Measurements from ENCODE around the gene ATF7IP.
A peak's percentile ranks its signal among the peaks of the same experiment; 100 is the strongest.

Gene ATF7IP

GRCh38 chr12:14443531-14443930 lies 78.0 kb downstream of the ATF7IP start:
- no peak for DNase-seq
- H3K36me3 ChIP-seq = peaks cover 26% of the 10 kb centered on the region

GRCh38 chr12:14450479-14450878 lies 85.0 kb downstream of the ATF7IP start:
- H3K27ac ChIP-seq = no peak overlapping the region
- H3K36me3 ChIP-seq = peaks cover 23% of the 10 kb centered on the region
- H3K4me3 ChIP-seq (ENCODE audit: low read depth, low read length) = no peak overlapping the region
- H3K9me3 ChIP-seq (ENCODE audit: severe bottlenecking) = no peaks in the 10 kb centered on the region
- no peaks in the 10 kb centered on the region for H3K27me3 ChIP-seq (ENCODE audit: insufficient read depth, low read depth, severe bottlenecking)
- no peak for TF ChIP-seq CTCF (IDR thresholded peaks at IDR 0.05; ENCODE audit: low read depth, low read length)
- no peak for DNase-seq

More at GRCh38 chr12:14443531-14443930, 78.0 kb downstream of the ATF7IP start:
- Histone ChIP-seq H3K9me3 (ENCODE audit: severe bottlenecking) (no peaks in the 10 kb centered on the region), H3K4me3 (ENCODE audit: low read depth, low read length) (no peak overlapping the region), H3K27me3 (ENCODE audit: insufficient read depth, low read depth, severe bottlenecking) (no peaks in the 10 kb centered on the region), H3K27ac (no peak overlapping the region)
- no peak for TF ChIP-seq CTCF (IDR thresholded peaks at IDR 0.05; ENCODE audit: low read depth, low read length)

GRCh38 chr12:14452336-14452735 lies 86.9 kb downstream of the ATF7IP start:
- no peak for DNase-seq
- H3K27me3 ChIP-seq (ENCODE audit: insufficient read depth, low read depth, severe bottlenecking) = no peaks in the 10 kb centered on the region
- no peaks in the 10 kb centered on the region for H3K9me3 ChIP-seq (ENCODE audit: severe bottlenecking)
- H3K4me3 ChIP-seq (ENCODE audit: low read depth, low read length) = no peak overlapping the region
- TF ChIP-seq CTCF (IDR thresholded peaks at IDR 0.05; ENCODE audit: low read depth, low read length) = no peak
- H3K36me3 ChIP-seq = peaks cover 20% of the 10 kb centered on the region
- H3K27ac ChIP-seq = no peak overlapping the region

GRCh38 chr12:14452865-14453264 lies 87.4 kb downstream of the ATF7IP start:
- Histone ChIP-seq H3K27me3 (ENCODE audit: insufficient read depth, low read depth, severe bottlenecking) (no peaks in the 10 kb centered on the region), H3K36me3 (peaks cover 20% of the 10 kb centered on the region), H3K4me3 (ENCODE audit: low read depth, low read length) (no peak overlapping the region), H3K27ac (no peak overlapping the region), H3K9me3 (ENCODE audit: severe bottlenecking) (no peaks in the 10 kb centered on the region)
- no peak for TF ChIP-seq CTCF (IDR thresholded peaks at IDR 0.05; ENCODE audit: low read depth, low read length)
- DNase-seq = no peak

GRCh38 chr12:14454098-14454907 lies 88.8 kb downstream of the ATF7IP start:
- no peak overlapping the region for H3K27ac ChIP-seq
- H3K27me3 ChIP-seq (ENCODE audit: insufficient read depth, low read depth, severe bottlenecking) = no peaks in the 10 kb centered on the region
- TF ChIP-seq CTCF (IDR thresholded peaks at IDR 0.05; ENCODE audit: low read depth, low read length) = peak; percentile 96
- DNase-seq = peak; percentile 46
- peaks cover 11% of the 10 kb centered on the region for H3K36me3 ChIP-seq
- no peak overlapping the region for H3K4me3 ChIP-seq (ENCODE audit: low read depth, low read length)
- H3K9me3 ChIP-seq (ENCODE audit: severe bottlenecking) = no peaks in the 10 kb centered on the region
